ENCODE results near the gene WDR55.
A peak's percentile ranks its signal among the peaks of the same experiment; 100 is the strongest.
"Not testable (repeated sequence)": the region's sequence is repeated elsewhere in the genome, so short reads cannot be mapped to it uniquely, and the experiment has no call there.

The WDR55 gene

GRCh38 chr5:140718266-140718592, 53.5 kb downstream of the WDR55 start:
- FAIRE-seq (no peak), DNase-seq (ENCODE audit: insufficient read length) (no peak)
- TF ChIP-seq TAF1 (IDR thresholded peaks at IDR 0.05; ENCODE audit: borderline replicate concordance, low read depth, low read length), result no peak
- TF ChIP-seq POLR2AphosphoS5 (IDR thresholded peaks at IDR 0.05; ENCODE audit: low read depth, low read length), result no peak
- no peak for TF ChIP-seq POLR2A (IDR thresholded peaks at IDR 0.05; ENCODE audit: low read depth, low read length)

- peak; percentile 21 for FAIRE-seq
- not testable (repeated sequence) for DNase-seq (ENCODE audit: insufficient read length)
Observed at GRCh38 chr5:140720738-140721137, 56.0 kb downstream of the WDR55 start.

DNA sequence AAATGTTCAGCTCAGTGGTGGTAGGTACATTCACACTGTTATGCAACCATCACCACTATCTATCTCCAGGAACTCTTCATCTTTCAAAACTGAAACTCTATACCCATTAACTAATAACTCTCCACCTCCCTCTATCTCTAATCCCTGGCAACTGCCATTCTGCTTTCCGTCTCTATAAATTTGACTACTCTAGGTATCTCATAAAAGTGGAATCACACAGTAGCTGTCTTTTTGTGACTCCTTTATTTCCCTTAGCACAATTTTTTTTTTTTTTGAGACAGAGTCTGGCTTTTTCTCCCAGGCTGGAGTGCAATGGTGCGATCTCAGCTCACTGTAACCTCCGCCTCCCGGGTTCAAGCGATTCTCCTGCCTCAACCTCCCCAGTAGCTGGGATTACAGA, 56.7 kb downstream of the WDR55 start:
- not testable (repeated sequence) for DNase-seq (ENCODE audit: insufficient read length); FAIRE-seq
